ENCODE measurements around the gene NFU1.
"Not testable (repeated sequence)": the region's sequence is repeated elsewhere in the genome, so short reads cannot be mapped to it uniquely, and the experiment has no call there.

The NFU1 gene

GRCh38 chr2:69450735-69451416 lies 13.6 kb upstream of the NFU1 start:
- peak; percentile 56 for DNase-seq (ENCODE audit: low read depth, low spot score)

GRCh38 chr2:69449906-69450305 lies 12.7 kb upstream of the NFU1 start:
- peak; percentile 28 for DNase-seq (ENCODE audit: low read depth, low spot score)

GRCh38 chr2:69443673-69444072 lies 6.4 kb upstream of the NFU1 start:
- DNase-seq (ENCODE audit: low read depth, low spot score), result not testable (repeated sequence)

GRCh38 chr2:69439499-69439898 lies 2.3 kb upstream of the NFU1 start:
- DNase-seq (ENCODE audit: low read depth, low spot score), result not testable (repeated sequence)

GRCh38 chr2:69438580-69438979 lies 1.3 kb upstream of the NFU1 start:
- no peak for DNase-seq (ENCODE audit: low read depth, low spot score)

GRCh38 chr2:69437751-69438154 lies 518 bp upstream of the NFU1 start:
- no peak for DNase-seq (ENCODE audit: low read depth, low spot score)

- no peak for DNase-seq (ENCODE audit: low read depth, low spot score)
Measured at GRCh38 chr2:69436596-69436937, 668 bp downstream of the NFU1 start.

- DNase-seq (ENCODE audit: low read depth, low spot score), result no peak
Measured at GRCh38 chr2:69434753-69435152, 2.5 kb downstream of the NFU1 start.

GRCh38 chr2:69429491-69430183 lies 7.6 kb downstream of the NFU1 start:
- no peak for DNase-seq (ENCODE audit: low read depth, low spot score)

GRCh38 chr2:69428981-69429380 lies 8.3 kb downstream of the NFU1 start:
- no peak for DNase-seq (ENCODE audit: low read depth, low spot score)

GRCh38 chr2:69424419-69424818 lies 12.8 kb downstream of the NFU1 start:
- DNase-seq (ENCODE audit: low read depth, low spot score), result no peak

GRCh38 chr2:69422198-69422597 lies 15.0 kb downstream of the NFU1 start:
- no peak for DNase-seq (ENCODE audit: low read depth, low spot score)

GRCh38 chr2:69419111-69419510 lies 18.1 kb downstream of the NFU1 start:
- DNase-seq (ENCODE audit: low read depth, low spot score), result not testable (repeated sequence)

- no peak for DNase-seq (ENCODE audit: low read depth, low spot score)
Measured at GRCh38 chr2:69416147-69416546, 21.1 kb downstream of the NFU1 start.

- DNase-seq (ENCODE audit: low read depth, low spot score), result no peak
Measured at GRCh38 chr2:69411120-69411519, 26.1 kb downstream of the NFU1 start.

- no peak for DNase-seq (ENCODE audit: low read depth, low spot score)
Measured at GRCh38 chr2:69405306-69405705, 31.9 kb downstream of the NFU1 start.

- DNase-seq (ENCODE audit: low read depth, low spot score), result no peak
Measured at GRCh38 chr2:69400121-69400520, 37.1 kb downstream of the NFU1 start.

- DNase-seq (ENCODE audit: low read depth, low spot score), result no peak
Measured at GRCh38 chr2:69397234-69397633, 40.0 kb downstream of the NFU1 start.

- DNase-seq (ENCODE audit: low read depth, low spot score), result no peak
Measured at GRCh38 chr2:69395866-69396265, 41.4 kb downstream of the NFU1 start.

- DNase-seq (ENCODE audit: low read depth, low spot score), result no peak
Measured at GRCh38 chr2:69393963-69394362, 43.3 kb downstream of the NFU1 start.

- no peak for DNase-seq (ENCODE audit: low read depth, low spot score)
Measured at GRCh38 chr2:69390471-69390870, 46.8 kb downstream of the NFU1 start.

- DNase-seq (ENCODE audit: low read depth, low spot score), result no peak
Measured at GRCh38 chr2:69390001-69390400, 47.2 kb downstream of the NFU1 start.

- DNase-seq (ENCODE audit: low read depth, low spot score), result no peak
Measured at GRCh38 chr2:69389271-69389670, 48.0 kb downstream of the NFU1 start.
